Measurements from ENCODE around the gene GCH1.

DNA sequence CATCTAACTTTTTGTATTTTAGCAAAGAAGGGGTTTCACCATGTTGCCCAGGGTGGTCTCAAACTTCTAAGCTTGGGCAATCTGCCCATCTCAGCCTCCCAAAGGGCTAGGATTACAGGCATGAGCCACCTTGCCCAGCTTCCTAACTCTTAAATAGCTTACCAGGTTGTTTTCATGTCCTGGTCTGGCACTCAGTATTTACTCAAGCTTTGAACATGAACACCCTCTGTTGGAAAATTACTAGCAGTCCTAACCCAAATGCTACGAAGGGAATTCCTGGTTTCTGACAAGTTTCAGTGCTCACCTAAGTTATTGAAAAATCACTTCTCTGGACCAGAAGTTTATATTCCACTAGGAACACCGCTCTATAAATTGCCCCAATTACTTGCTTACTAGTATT is 32.5 kb upstream of the GCH1 start:
- TF ChIP-seq, protein P1, sequence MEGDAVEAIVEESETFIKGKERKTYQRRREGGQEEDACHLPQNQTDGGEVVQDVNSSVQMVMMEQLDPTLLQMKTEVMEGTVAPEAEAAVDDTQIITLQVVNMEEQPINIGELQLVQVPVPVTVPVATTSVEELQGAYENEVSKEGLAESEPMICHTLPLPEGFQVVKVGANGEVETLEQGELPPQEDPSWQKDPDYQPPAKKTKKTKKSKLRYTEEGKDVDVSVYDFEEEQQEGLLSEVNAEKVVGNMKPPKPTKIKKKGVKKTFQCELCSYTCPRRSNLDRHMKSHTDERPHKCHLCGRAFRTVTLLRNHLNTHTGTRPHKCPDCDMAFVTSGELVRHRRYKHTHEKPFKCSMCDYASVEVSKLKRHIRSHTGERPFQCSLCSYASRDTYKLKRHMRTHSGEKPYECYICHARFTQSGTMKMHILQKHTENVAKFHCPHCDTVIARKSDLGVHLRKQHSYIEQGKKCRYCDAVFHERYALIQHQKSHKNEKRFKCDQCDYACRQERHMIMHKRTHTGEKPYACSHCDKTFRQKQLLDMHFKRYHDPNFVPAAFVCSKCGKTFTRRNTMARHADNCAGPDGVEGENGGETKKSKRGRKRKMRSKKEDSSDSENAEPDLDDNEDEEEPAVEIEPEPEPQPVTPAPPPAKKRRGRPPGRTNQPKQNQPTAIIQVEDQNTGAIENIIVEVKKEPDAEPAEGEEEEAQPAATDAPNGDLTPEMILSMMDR (IDR thresholded peaks at IDR 0.05; ENCODE audit: insufficient read depth, low read length), result no peak
- TF ChIP-seq POLR2AphosphoS5 (IDR thresholded peaks at IDR 0.05; ENCODE audit: low read depth) (no peak), GABPA (IDR thresholded peaks at IDR 0.05; ENCODE audit: low read depth) (no peak)
- TF ChIP-seq, protein P2, sequence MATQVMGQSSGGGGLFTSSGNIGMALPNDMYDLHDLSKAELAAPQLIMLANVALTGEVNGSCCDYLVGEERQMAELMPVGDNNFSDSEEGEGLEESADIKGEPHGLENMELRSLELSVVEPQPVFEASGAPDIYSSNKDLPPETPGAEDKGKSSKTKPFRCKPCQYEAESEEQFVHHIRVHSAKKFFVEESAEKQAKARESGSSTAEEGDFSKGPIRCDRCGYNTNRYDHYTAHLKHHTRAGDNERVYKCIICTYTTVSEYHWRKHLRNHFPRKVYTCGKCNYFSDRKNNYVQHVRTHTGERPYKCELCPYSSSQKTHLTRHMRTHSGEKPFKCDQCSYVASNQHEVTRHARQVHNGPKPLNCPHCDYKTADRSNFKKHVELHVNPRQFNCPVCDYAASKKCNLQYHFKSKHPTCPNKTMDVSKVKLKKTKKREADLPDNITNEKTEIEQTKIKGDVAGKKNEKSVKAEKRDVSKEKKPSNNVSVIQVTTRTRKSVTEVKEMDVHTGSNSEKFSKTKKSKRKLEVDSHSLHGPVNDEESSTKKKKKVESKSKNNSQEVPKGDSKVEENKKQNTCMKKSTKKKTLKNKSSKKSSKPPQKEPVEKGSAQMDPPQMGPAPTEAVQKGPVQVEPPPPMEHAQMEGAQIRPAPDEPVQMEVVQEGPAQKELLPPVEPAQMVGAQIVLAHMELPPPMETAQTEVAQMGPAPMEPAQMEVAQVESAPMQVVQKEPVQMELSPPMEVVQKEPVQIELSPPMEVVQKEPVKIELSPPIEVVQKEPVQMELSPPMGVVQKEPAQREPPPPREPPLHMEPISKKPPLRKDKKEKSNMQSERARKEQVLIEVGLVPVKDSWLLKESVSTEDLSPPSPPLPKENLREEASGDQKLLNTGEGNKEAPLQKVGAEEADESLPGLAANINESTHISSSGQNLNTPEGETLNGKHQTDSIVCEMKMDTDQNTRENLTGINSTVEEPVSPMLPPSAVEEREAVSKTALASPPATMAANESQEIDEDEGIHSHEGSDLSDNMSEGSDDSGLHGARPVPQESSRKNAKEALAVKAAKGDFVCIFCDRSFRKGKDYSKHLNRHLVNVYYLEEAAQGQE (IDR thresholded peaks at IDR 0.05; ENCODE audit: insufficient replicate concordance, low read depth), result no peak

Data from HL-60 (cell line).